GM12865 (cell line): ENCODE data around the gene DISP1.
A peak's percentile ranks its signal among the peaks of the same experiment; 100 is the strongest.
"Not testable (repeated sequence)": the region's sequence is repeated elsewhere in the genome, so short reads cannot be mapped to it uniquely, and the experiment has no call there.

Experiments
- DNase-seq: peaks from one replicate; pipeline ENCODE4 v3.0.0; 2010; ENCODE audit warnings: low read depth
- H3K4me3 ChIP-seq: 2 replicates; pipeline ENCODE4 v1.5.1; 2011; ENCODE audit warnings: mild to moderate bottlenecking, low read depth, low read length, control low read depth
- CTCF ChIP-seq: IDR thresholded peaks from 2 replicates; pipeline ENCODE4 v1.5.1; 2011; ENCODE audit warnings: low read length, control low read depth, low read depth, inconsistent platforms; ENCODE audit not compliant: insufficient read depth; ENCODE audit errors: missing control alignments

The DISP1 gene

GRCh38 chr1:222845763-222846162 lies 30.9 kb downstream of the DISP1 start:
- TF ChIP-seq CTCF, result no peak
- H3K4me3 ChIP-seq, result no peak overlapping the region
- no peak for DNase-seq

GRCh38 chr1:222850550-222850949 lies 35.7 kb downstream of the DISP1 start:
- not testable (repeated sequence) for DNase-seq, H3K4me3 ChIP-seq

GRCh38 chr1:222852326-222852725 lies 37.5 kb downstream of the DISP1 start:
- no peak for DNase-seq
- H3K4me3 ChIP-seq, result no peak overlapping the region
- no peak for TF ChIP-seq CTCF

- no peak overlapping the region for H3K4me3 ChIP-seq
- DNase-seq, result peak; percentile 1
- no peak for TF ChIP-seq CTCF
Observed at GRCh38 chr1:222861062-222861461, 46.2 kb downstream of the DISP1 start.
